Endometrium (tissue), 2 donors: ENCODE measurements around the gene JMJD6.
"Not testable (repeated sequence)": the region's sequence is repeated elsewhere in the genome, so short reads cannot be mapped to it uniquely, and the experiment has no call there.

Experiments
- FAIRE-seq: peaks from 2 replicates; lab custom pipeline; 2012; peaks lifted over from hg19 to GRCh38; lab: Jason Lieb, UNC
- donor health status: control.
- donor health status: control.

JMJD6 gene

DNA sequence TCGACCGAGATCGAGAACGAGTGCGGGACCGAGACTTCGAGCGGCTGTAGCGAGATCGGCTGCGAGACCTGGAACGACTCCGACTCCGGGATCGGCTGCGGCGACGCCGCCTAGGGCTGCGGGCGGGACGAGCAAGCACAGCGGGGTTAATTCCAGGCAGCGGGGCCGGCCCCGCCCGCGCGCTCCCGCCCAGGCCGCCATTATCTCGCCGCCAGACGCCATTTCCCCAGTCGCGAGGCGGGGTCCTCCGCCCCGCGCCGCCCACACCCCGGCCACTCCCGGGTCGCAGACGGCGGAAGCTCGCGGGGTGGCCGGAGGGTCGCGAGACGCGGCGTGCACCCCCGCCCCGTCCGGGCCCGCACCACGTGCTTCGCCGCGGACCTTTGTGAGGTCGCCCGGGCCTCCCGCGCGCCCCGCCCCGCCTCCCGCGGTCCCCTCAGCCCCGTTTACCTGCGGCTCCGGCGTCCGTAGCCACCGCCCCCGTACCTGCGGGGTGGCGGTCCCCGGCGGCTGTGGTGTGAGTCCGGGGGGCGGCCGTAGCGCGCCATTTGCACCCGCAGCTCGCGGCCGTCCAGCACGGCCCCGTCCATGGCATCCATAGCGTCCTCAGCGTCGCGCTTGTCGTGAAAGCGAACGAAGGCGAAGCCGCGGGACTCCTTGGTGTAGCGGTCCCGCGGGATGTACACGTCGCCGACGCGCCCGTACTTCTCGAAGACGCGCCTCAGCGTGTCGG, 10.1 kb upstream of the JMJD6 start:
- FAIRE-seq = no peak

GRCh38 chr17:76735586-76736348, 9.4 kb upstream of the JMJD6 start:
- FAIRE-seq = no peak

GRCh38 chr17:76735006-76735405, 8.6 kb upstream of the JMJD6 start:
- no peak for FAIRE-seq

GRCh38 chr17:76734080-76734840, 7.9 kb upstream of the JMJD6 start:
- no peak for FAIRE-seq

DNA sequence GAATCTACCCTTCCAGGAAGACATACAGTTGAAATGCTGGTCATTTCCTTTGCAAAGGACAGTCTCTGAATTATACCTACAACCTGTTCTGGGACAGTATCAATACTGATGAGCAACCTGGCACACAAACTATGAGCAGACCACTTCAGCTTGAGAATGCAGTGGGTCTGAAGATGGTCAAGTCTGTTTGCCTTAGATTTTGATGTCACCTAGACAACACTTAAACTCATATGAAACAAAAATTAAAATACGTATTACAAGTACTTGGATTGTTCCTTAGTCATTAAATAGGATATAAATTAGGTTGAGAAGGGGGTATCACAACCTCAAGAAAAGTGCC, 7.2 kb upstream of the JMJD6 start:
- FAIRE-seq = no peak

- FAIRE-seq = no peak
These were observed 6.6 kb upstream of the JMJD6 start for GRCh38 chr17:76732734-76733617.

DNA sequence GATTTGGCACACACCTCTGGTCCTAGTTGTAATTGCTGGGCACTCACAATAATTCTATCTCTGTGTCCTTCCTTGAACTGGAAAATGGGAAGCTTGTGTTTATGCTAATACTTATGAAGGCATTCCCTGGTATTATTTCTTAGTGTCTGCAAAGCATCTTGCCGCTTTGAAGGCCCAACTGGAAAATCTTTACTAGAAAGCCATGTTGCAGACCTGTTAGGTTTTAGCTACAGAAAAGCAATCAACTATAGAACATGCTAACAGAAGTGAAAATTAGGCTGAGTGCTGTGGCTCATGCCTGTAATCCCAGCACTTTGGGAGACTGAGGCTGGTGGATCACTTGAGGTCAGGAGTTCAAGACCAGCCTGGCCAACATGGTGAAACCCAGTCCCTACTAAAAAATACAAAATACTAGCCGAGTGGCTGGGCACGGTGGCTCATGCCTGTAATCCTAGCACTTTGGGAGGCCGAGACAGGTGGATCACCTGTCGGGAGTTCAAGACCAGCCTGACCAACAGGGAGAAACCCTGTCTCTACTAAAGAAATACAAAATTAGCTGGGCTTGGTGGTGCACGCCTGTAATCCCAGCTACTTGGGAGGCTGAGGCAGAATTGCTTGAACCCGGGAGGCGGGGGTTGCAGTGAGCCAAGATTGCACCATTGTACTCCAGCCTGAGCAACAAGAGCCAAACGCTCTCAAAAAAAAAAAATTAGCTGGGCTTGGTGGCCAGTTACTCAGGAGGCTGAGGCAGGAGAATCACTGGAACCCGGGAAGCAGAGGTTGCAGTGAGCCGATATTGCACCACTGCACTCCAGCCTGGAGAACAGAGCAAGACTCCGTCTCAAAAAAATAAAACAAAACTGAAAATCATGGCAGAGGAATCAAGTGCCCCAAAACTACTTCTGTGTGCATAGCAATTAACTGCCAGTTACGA, 5.7 kb upstream of the JMJD6 start:
- not testable (repeated sequence) for FAIRE-seq

DNA sequence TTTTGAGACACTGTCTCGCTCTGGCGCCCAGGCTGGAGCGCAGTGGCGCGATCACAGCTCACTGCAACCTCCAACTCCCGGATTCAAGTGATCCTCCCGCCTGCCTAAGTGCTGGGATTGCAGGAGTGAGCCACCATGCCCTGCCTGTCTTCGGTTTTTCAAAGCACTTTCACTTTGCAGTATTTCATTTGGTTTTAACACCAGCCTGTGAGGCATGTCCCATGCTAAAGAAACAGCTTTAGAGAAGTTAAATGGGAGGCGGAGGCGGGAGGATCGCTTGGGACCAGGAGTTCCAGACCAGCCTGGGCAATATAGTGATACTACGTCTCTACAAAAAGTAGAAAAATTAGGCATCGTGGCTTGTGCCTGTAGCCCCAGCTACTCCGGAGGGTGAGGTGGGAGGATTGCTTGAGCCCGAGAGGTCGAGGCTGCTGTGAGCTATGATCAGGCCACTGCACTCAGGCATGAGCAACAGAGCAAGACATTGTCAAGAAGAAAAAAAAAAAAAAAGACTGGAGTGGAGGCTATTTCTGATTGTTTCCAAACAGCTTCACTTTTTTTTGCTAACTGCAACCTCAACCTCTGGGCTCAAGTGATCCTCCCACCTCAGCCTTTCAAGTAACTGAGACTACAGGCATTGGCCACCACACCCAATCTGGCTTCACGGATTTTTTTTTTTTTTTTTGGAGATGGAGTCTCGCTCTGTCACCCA, 1.5 kb upstream of the JMJD6 start:
- no peak for FAIRE-seq

GRCh38 chr17:76726776-76727718, 641 bp upstream of the JMJD6 start, which contains the start of gene METTL23:
METTL23 (plus strand) TSS chr17:76726839; CDS start chr17:76729711, 2,872 bp downstream.
- FAIRE-seq = no peak

DNA sequence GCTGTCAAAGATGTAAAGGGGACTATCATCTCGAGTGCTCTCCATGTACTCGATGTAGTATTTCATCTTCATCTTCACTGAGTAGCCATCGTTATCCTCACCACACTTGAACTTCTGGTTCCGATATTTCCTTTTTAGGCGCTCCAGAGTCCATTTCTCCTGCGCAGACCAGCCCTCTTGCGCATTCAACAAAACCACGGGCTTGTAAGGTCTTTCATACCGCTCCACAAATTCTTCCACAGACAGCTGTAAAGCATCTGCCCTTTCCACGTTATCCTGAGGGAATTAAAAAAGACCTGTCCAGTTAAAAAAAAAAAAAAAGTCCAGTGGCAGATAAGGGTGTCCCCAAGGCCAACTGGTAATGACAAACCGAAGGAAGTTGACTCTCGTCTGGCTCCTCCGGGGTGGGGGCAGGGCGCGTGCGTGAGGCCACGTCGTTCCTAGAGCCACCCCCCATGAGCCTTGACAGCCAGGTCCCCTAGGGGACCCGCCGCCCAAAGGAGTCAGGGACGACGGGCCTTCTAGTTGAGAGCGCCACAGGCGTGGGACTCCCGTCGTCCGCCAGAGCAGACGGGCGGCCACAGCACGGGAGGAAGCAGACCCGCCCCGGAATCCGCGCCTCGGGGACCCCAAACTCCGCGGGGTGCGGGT, 701 bp downstream of the JMJD6 start:
- no peak for FAIRE-seq

- FAIRE-seq = no peak
These were observed 2.6 kb downstream of the JMJD6 start for GRCh38 chr17:76723812-76724211.

GRCh38 chr17:76722977-76723376, 3.4 kb downstream of the JMJD6 start:
- FAIRE-seq = not testable (repeated sequence)

DNA sequence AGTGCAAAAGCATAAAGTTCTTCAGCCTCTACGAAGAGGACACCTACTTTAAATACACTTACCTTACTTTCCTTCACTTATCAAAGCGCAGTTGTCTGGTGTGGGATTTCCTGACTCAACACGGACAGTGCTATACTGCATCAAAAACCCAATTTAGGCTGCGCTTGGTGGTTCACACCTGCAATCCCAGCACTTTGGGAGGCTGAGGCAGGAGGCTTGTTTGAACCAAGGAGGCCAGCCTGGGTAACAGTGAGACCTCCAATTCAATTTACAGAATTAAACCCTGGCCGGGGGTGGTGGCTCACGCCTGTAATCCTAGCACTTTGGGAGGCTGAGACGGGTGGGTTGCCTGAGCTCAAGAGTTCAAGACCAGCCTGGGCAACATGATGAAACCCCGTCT, 4.1 kb downstream of the JMJD6 start:
- FAIRE-seq = no peak

DNA sequence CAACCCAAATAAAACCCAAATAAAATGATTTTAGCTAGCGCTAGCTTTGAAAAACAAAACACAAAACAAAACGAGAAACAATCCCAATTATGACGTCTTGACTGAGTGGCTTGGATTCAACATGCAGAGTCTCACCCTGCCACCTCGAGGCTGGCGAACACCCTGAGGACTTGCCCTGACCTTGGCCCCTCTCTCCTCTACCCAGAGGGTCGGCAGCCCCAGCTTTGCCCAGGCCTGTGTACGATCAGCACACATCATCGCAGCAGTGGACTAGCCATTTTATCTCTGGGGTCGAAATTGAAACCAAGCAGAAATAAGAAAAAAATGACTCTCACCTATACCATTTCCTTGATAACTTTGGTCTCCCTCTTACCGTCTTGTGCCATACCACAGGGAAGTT, 4.9 kb downstream of the JMJD6 start:
- FAIRE-seq = no peak

- FAIRE-seq = no peak
These were observed 5.5 kb downstream of the JMJD6 start for GRCh38 chr17:76720941-76721340.

- FAIRE-seq = no peak
These were observed 6.2 kb downstream of the JMJD6 start for GRCh38 chr17:76720211-76720610.

DNA sequence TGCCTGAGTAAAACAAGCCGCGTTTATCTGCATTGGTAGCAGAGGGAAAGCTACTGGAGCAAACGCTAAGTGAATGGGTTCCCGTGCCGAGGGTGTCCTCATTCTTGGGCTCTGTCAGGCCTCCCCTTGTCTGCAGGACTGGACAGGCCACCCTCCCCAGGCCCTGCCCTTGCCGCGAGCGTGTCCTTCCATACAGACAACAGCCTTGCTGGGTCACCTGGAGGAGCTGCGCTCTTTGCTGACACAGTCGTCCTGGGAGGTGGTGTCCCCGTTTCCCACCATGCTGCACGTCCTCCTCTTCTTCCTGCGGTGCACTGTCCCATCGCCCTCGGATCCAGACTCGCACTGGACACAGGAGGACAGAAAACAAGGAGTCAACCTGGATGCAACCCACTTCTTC, 7.9 kb downstream of the JMJD6 start:
- no peak for FAIRE-seq

- no peak for FAIRE-seq
These were observed 9.6 kb downstream of the JMJD6 start for GRCh38 chr17:76716839-76717215.
